Fibroblast of lung (primary cell): Measurements from ENCODE around the gene PPP2R5C. TPM values are rescaled to one million over a fixed set of nuclear protein-coding genes. Genes with fewer than 3 reads are reported as not detected.

ENCODE experiments used
- DNase-seq, 2 donors: peaks; one replicate each; pipeline versions ENCODE4 v3.0.0 to v3.0.0-alpha.2; 2010; ENCODE audit warnings: low read depth in 2 of 2
- H2AFZ ChIP-seq: 2 replicates; pipeline ENCODE4 v1.5.1; 2012; ENCODE audit warnings: low read length, control low read depth, inconsistent platforms
- H3K27ac ChIP-seq: 2 replicates; pipeline ENCODE4 v1.5.1; 2011; ENCODE audit warnings: low read length, control low read depth; ENCODE audit not compliant: insufficient read depth
- H3K27me3 ChIP-seq: 2 replicates; pipeline ENCODE4 v1.5.1; 2011; ENCODE audit warnings: mild to moderate bottlenecking, low read length; ENCODE audit not compliant: control insufficient read depth, insufficient read depth
- H3K36me3 ChIP-seq: 2 replicates; pipeline ENCODE4 v1.5.1; 2011; ENCODE audit warnings: low read length; ENCODE audit not compliant: control insufficient read depth, insufficient read depth
- H3K4me1 ChIP-seq: 2 replicates; pipeline ENCODE4 v1.5.1; 2011; ENCODE audit warnings: low read length; ENCODE audit not compliant: control insufficient read depth, insufficient read depth; ENCODE audit errors: extremely low read depth
- H3K4me2 ChIP-seq: 2 replicates; pipeline ENCODE4 v1.5.1; 2011; ENCODE audit warnings: low read length, control low read depth; ENCODE audit not compliant: insufficient read depth; ENCODE audit errors: extremely low read depth
- H3K4me3 ChIP-seq, 4 experiments: fragments of 200-600 bp in 1 of 4; sonication (generic) in 1 of 4; replicated peaks in 1 of 4; 2 replicates each; pipeline ENCODE4 v1.5.1; 2011 to 2016; ENCODE audit warnings: low read length in 4 of 4, low read depth in 3 of 4, mild to moderate bottlenecking in 3 of 4, control low read depth in 2 of 4, inconsistent platforms in 1 of 4, mixed read lengths in 1 of 4; ENCODE audit not compliant: insufficient read depth in 1 of 4; ENCODE audit errors: control extremely low read depth in 1 of 4
- H3K79me2 ChIP-seq: 2 replicates; pipeline ENCODE4 v1.5.1; 2012; ENCODE audit warnings: mild to moderate bottlenecking, low read length, inconsistent platforms; ENCODE audit not compliant: control insufficient read depth, insufficient read depth
- H3K9ac ChIP-seq: 2 replicates; pipeline ENCODE4 v1.5.1; 2011; ENCODE audit warnings: mild to moderate bottlenecking, low read length, control low read depth; ENCODE audit not compliant: insufficient read depth
- H3K9me3 ChIP-seq: 2 replicates; pipeline ENCODE4 v1.5.1; 2012; ENCODE audit warnings: low read depth, low read length; ENCODE audit not compliant: control insufficient read depth, insufficient read depth
- H4K20me1 ChIP-seq: 2 replicates; pipeline ENCODE4 v1.5.1; 2011; ENCODE audit warnings: low read length; ENCODE audit not compliant: control insufficient read depth, insufficient read depth; ENCODE audit errors: extremely low read depth
- EZH2 ChIP-seq: IDR thresholded peaks from 2 replicates; pipeline ENCODE4 v1.5.1; 2012; ENCODE audit warnings: low read length, control low read depth, mild to moderate bottlenecking; ENCODE audit errors: missing control alignments
- polyA plus RNA-seq, 2 donors: library from polyadenylated mRNA; depleted of rRNA in 1 of 2; stranded (reverse) in 1 of 2; unstranded in 1 of 2; fragments of >200 nt; gene quantifications; 2 replicates each; pipeline ENCODE4 v1.2.1, GENCODE V29; 2011 to 2012; ENCODE audit warnings: missing spikeins in 1 of 2
- total RNA-seq: library from RNA; depleted of rRNA; stranded (reverse); fragments of >200 nt; gene quantifications from 2 replicates; pipeline ENCODE4 v1.2.1, GENCODE V29; 2014
- TF ChIP-seq, protein P1 (sequence below), 2 donors: IDR thresholded peaks in 1 of 2; conservative IDR thresholded peaks in 1 of 2; 1 replicate in 1 of 2; 2 replicates in 1 of 2; pipeline ENCODE4 v1.5.1; 2011 to 2012; ENCODE audit warnings: low read length in 2 of 2, control low read depth in 1 of 2, inconsistent platforms in 1 of 2, low read depth in 1 of 2, mild to moderate bottlenecking in 1 of 2

The PPP2R5C gene
- total and polyA plus RNA-seq, 2 donors (not counting 1 experiment from before 2014, with no cell fraction given), result 86.0 to 116 TPM

DNA sequence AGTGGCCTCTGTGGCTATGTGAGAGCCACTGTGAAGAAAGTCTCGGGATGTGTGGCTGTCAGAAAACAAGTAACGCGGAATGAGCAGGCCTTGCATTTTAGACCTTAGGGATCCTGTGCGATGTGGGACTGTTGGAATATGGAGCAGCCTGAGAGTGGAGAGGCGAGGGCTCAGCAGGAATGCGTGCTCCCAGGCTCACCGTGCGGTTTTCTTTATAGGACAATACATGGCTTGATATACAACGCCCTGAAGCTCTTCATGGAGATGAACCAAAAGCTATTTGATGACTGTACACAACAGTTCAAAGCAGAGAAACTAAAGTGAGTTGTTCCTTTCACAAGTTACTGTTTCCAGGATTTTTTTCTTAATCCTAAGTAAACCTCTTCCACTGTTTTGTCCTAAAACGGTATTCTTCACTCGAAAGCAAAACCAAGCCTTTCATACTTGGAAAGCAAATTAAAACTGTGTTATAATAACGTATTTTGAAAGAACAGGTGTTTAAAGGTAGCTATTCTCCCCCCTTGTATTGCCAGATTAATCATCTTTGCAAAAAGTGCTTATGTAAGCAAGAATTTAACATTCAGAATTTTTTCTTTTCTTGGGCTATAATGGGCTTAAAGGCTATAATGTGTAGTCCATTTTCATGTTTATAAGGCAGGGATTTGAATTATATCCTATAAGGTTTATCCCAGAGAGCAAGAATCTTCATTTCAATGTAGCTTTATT, 148.0 kb downstream of the PPP2R5C start:
- Histone ChIP-seq H3K36me3 (peaks cover 12% of the 10 kb centered on the region), H3K4me1 (no peaks in the 10 kb centered on the region), H3K27me3 (no peaks in the 10 kb centered on the region), H2AFZ (no peak overlapping the region), H3K27ac (no peak overlapping the region), H4K20me1 (no peaks in the 10 kb centered on the region), H3K4me3 (no peak overlapping the region), H3K9ac (no peak overlapping the region), H3K9me3 (no peaks in the 10 kb centered on the region), H3K79me2 (no peaks in the 10 kb centered on the region), H3K4me2 (no peak overlapping the region)
- DNase-seq, result no peak
- no peak for TF ChIP-seq EZH2
- TF ChIP-seq, protein P1, sequence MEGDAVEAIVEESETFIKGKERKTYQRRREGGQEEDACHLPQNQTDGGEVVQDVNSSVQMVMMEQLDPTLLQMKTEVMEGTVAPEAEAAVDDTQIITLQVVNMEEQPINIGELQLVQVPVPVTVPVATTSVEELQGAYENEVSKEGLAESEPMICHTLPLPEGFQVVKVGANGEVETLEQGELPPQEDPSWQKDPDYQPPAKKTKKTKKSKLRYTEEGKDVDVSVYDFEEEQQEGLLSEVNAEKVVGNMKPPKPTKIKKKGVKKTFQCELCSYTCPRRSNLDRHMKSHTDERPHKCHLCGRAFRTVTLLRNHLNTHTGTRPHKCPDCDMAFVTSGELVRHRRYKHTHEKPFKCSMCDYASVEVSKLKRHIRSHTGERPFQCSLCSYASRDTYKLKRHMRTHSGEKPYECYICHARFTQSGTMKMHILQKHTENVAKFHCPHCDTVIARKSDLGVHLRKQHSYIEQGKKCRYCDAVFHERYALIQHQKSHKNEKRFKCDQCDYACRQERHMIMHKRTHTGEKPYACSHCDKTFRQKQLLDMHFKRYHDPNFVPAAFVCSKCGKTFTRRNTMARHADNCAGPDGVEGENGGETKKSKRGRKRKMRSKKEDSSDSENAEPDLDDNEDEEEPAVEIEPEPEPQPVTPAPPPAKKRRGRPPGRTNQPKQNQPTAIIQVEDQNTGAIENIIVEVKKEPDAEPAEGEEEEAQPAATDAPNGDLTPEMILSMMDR (conservative IDR thresholded peaks at IDR 0.05 in 1 of 2, IDR thresholded peaks at IDR 0.05 in 1 of 2; ENCODE audit: low read depth in 1 of 2, low read length in 2 of 2), result no peak

DNA sequence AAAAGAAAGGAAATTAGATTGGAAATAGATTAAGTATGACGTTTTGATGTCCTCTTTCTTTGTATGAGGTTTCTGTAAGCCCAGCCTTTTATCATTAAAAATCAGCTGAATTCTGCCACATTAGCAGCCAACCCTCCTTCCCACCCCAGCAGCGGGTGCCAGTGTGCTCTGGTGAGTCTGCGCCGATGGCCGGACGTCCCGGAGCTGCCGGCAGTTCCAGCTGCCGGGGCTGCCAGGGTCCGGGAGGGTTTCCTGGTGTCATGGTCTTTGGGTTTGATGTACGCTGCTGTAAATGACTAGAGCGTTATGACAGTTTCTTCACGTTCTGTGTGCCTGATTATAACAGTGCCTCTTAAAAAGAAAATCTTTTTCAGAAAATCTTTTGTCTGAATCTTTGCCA, 151.3 kb downstream of the PPP2R5C start:
- no peaks in the 10 kb centered on the region for H4K20me1 ChIP-seq
- H3K4me3 ChIP-seq, result no peak overlapping the region
- H2AFZ ChIP-seq, result no peak overlapping the region
- H3K4me2 ChIP-seq, result no peak overlapping the region
- no peak for DNase-seq
- no peaks in the 10 kb centered on the region for H3K27me3 ChIP-seq
- no peak overlapping the region for H3K9ac ChIP-seq
- peaks cover 5% of the 10 kb centered on the region for H3K36me3 ChIP-seq
- no peak for TF ChIP-seq EZH2
- TF ChIP-seq, protein P1 (conservative IDR thresholded peaks at IDR 0.05 in 1 of 2, IDR thresholded peaks at IDR 0.05 in 1 of 2; ENCODE audit: low read depth in 1 of 2, low read length in 2 of 2), result no peak
- H3K79me2 ChIP-seq, result no peaks in the 10 kb centered on the region
- H3K4me1 ChIP-seq, result no peaks in the 10 kb centered on the region
- no peak overlapping the region for H3K27ac ChIP-seq
- no peaks in the 10 kb centered on the region for H3K9me3 ChIP-seq

DNA sequence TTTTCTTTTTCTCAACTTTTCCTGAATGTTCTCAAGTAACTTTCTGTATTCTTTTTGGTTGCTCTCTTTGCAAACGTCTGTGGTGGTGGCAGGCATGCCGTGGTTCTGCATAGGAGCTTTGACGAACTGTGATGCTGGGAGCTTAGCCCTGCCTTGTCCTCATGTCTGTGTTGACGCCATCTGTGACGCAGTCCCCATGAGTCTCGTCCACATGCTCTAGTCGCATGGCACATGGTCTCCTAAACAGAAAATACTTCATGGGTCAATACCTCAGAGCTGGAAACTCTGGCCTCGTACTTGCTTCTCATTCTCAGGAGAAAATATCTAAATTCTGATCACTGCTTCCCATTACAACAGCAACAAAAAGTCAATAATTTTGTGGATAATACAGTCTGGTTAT, 152.6 kb downstream of the PPP2R5C start:
- H3K27me3 ChIP-seq, result no peaks in the 10 kb centered on the region
- peaks cover 5% of the 10 kb centered on the region for H3K36me3 ChIP-seq
- H3K79me2 ChIP-seq, result no peaks in the 10 kb centered on the region
- no peak overlapping the region for H3K9ac ChIP-seq
- no peaks in the 10 kb centered on the region for H3K4me1 ChIP-seq
- no peak for DNase-seq
- no peak overlapping the region for H3K4me3 ChIP-seq
- H2AFZ ChIP-seq, result no peak overlapping the region
- H3K4me2 ChIP-seq, result no peak overlapping the region
- no peaks in the 10 kb centered on the region for H4K20me1 ChIP-seq
- H3K9me3 ChIP-seq, result no peaks in the 10 kb centered on the region
- H3K27ac ChIP-seq, result no peak overlapping the region
- no peak for TF ChIP-seq EZH2
- TF ChIP-seq, protein P1 (conservative IDR thresholded peaks at IDR 0.05 in 1 of 2, IDR thresholded peaks at IDR 0.05 in 1 of 2; ENCODE audit: low read depth in 1 of 2, low read length in 2 of 2), result no peak
